Neural crest cell (in vitro differentiated cells): ENCODE results near the gene CYP4V2. TPM values are rescaled to one million over a fixed set of nuclear protein-coding genes. Genes with fewer than 3 reads are reported as not detected.

Source experiments
- DNase-seq: peaks from one replicate; pipeline ENCODE4 v3.0.0; 2021; ENCODE audit warnings: low read depth, mixed read lengths, low spot score
- H3K27ac Mint-ChIP-seq: one replicate; pipeline ENCODE4 v1.8.0; 2021; ENCODE audit warnings: mild to moderate bottlenecking, mixed read lengths; ENCODE audit not compliant: unreplicated experiment
- H3K27me3 Mint-ChIP-seq: 2 replicates; pipeline ENCODE4 v1.8.0; 2021; ENCODE audit warnings: low read depth, mild to moderate bottlenecking, mixed read lengths
- H3K36me3 Mint-ChIP-seq: 2 replicates; pipeline ENCODE4 v1.8.0; 2021; ENCODE audit warnings: low read depth, mild to moderate bottlenecking, mixed read lengths
- H3K4me1 Mint-ChIP-seq: 2 replicates; pipeline ENCODE4 v1.8.0; 2021; ENCODE audit warnings: mixed read lengths
- H3K4me3 Mint-ChIP-seq: one replicate; pipeline ENCODE4 v1.8.0; 2021; ENCODE audit warnings: mild to moderate bottlenecking, mixed read lengths
- H3K9me3 Mint-ChIP-seq: 2 replicates; pipeline ENCODE4 v1.8.0; 2021; ENCODE audit warnings: mixed read lengths
- CTCF ChIP-seq: fragments of 200-600 bp; sonication (generic); conservative IDR thresholded peaks from 2 replicates; pipeline ENCODE4 v1.5.0; 2021; ENCODE audit warnings: antibody characterized with exemption, mild to moderate bottlenecking
- total RNA-seq: library from RNA; stranded (reverse); gene quantifications from 2 replicates; pipeline ENCODE4 v1.2.1, GENCODE V29; 2021

CYP4V2 gene
- total RNA-seq, 1 donor from 2014 or later = 6.4 TPM

DNA sequence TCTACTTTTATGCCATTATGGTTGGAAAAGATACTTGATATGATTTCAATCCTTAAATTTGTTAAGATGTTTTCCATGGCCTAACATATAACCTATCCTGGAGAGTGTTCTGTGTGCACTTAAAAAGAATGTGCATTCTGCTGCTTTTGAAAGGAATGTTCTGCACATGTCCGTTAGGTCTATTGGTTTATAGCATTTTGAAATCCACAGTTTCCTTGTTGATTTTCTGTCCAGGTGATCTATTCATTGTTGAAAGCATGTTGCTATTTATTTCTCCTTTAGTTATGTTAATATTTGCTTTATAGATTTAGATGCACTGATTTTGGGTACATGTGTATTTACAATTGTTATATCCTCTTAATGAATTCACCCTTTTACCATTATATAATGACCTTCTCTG lies 30.3 kb downstream of the CYP4V2 start:
- Mint-ChIP-seq H3K27ac (no peak overlapping the region), H3K36me3 (peaks cover 16% of the 10 kb centered on the region), H3K4me1 (no peaks in the 10 kb centered on the region), H3K4me3 (no peak overlapping the region), H3K27me3 (no peaks in the 10 kb centered on the region), H3K9me3 (peaks cover 17% of the 10 kb centered on the region)
- no peak for DNase-seq
- no peak for TF ChIP-seq CTCF

DNA sequence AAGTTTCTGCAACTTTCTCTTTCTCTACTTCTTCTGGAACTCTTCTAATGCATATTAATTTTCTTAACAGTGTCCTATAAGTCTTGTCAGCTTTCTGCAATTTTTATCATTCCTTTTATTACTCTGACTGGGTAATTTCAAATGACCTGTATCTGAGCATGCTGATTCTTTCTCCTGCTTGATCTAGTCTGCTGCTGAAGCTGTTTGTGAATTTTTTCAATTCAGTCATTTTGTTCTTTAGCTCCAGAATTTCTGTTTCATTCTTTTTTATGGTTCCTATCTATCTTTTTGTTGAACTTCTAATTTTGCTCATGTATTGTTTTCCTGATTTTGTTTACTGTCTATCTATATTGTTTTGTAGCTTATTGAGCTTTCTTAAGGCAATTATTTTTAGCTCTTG lies 34.5 kb downstream of the CYP4V2 start:
- H3K27ac Mint-ChIP-seq = no peak overlapping the region
- TF ChIP-seq CTCF = no peak
- H3K36me3 Mint-ChIP-seq = peaks cover 19% of the 10 kb centered on the region
- H3K27me3 Mint-ChIP-seq = no peaks in the 10 kb centered on the region
- peaks cover 14% of the 10 kb centered on the region for H3K9me3 Mint-ChIP-seq
- H3K4me3 Mint-ChIP-seq = no peak overlapping the region
- no peak for DNase-seq
- no peaks in the 10 kb centered on the region for H3K4me1 Mint-ChIP-seq

DNA sequence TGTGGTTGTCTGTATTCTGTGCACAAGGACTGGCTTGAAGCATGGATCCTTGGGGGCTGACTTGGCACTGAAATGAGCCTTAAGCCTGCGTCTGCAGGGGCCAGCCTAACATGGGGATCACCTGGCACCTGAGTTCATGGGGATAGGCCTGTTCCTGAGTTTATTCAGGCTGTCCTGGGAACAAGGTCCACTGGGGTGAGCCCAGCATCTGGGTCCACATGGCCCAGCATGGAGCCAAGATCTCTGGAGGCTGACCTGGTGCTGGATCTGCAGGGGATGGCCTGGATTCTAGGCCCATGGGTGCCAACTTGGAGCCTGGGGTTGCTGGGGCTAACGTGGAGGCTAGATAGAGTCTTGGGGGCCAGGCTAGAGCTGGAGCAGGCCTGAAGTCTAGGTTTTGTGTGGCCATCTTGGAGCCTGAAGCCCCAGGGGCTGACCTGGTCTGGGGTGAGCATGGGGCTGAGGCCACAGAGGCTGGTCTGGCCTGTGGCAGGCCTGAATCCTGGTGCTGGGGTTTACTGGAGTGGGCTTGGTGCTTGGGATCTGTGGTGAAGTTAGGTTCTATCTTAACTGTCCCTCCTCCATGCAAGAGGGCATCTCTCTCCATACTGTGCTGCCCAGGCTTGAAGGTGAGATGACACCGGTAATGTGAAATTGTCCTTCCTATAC lies 35.3 kb downstream of the CYP4V2 start:
- no peak for TF ChIP-seq CTCF
- DNase-seq = no peak
- Mint-ChIP-seq H3K9me3 (peaks cover 14% of the 10 kb centered on the region), H3K27me3 (no peaks in the 10 kb centered on the region), H3K36me3 (peaks cover 19% of the 10 kb centered on the region), H3K4me1 (no peaks in the 10 kb centered on the region), H3K27ac (no peak overlapping the region), H3K4me3 (no peak overlapping the region)

GRCh38 chr4:186227221-186227620 lies 35.9 kb downstream of the CYP4V2 start, which contains the start of gene KLKB1:
KLKB1 (plus strand) TSS chr4:186227507; CDS start chr4:186228196, 689 bp downstream.
- peaks cover 14% of the 10 kb centered on the region for H3K9me3 Mint-ChIP-seq
- peaks cover 19% of the 10 kb centered on the region for H3K36me3 Mint-ChIP-seq
- H3K4me1 Mint-ChIP-seq = no peaks in the 10 kb centered on the region
- TF ChIP-seq CTCF = no peak
- no peak within 1 kb of the TSS for H3K4me3 Mint-ChIP-seq
- no peaks in the 10 kb centered on the region for H3K27me3 Mint-ChIP-seq
- no peak for DNase-seq
- no peak within 1 kb of the TSS for H3K27ac Mint-ChIP-seq

- DNase-seq = no peak
- Mint-ChIP-seq H3K9me3 (peaks cover 14% of the 10 kb centered on the region), H3K36me3 (peaks cover 18% of the 10 kb centered on the region), H3K4me3 (no peak overlapping the region), H3K27me3 (no peaks in the 10 kb centered on the region), H3K27ac (no peak overlapping the region), H3K4me1 (no peaks in the 10 kb centered on the region)
- no peak for TF ChIP-seq CTCF
Observed at GRCh38 chr4:186227744-186228513, 36.6 kb downstream of the CYP4V2 start.
